SH-SY5Y (cell line): ENCODE results near the gene TMEM184B.

Experiments
- GATA2 ChIP-seq: IDR thresholded peaks from 2 replicates; pipeline ENCODE4 v1.6.1; 2011; ENCODE audit warnings: mild to moderate bottlenecking, low read depth, low read length
- GATA3 ChIP-seq: IDR thresholded peaks from 2 replicates; pipeline ENCODE4 v1.6.1; 2011; ENCODE audit warnings: low read depth, mild to moderate bottlenecking, low read length, moderate library complexity

DNA sequence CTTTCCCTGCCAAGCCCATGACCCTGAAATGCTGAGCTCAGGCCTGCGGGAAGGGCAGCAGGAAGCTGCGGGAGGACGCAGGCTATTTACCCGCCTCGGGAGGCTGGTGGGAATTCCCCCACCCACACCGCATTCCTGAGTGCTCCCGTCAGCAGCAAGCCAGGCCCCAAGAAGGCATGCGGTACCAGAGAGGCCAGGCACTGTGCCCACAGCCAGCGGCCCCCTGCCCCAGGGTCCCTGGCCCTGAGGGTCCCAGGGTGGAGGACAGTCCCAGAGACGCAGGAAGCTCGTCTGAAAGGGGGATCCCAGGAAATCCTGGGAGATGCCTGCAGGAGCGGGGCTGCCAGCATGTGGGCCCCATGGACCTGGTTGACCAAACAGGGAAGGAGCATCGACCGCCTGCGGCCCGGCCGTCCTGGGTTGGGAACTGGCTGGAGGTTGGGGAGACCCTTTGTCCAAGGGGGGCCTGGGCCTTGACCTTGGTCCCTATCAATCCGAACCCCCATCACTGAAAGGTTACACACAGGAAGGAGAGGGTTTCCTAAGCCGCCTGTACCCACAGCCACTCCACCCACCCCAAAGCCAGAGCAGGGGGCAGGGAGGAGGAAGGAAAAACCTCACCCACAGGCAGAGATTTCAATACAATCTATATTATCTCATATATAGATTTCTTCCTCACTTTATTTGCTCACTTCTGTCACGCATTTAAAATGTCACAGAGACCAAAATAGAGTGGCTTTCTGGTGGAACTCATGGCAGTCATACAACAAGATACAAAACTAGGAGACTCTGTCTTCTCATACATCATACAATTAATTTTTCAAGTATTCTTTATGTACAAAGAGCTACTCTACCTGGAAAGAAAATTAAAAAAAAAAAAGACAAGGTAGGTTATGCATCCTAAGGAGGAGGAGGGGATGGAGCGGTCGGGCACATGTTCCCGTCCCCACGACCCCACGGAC, 53.9 kb downstream of the TMEM184B start:
- TF ChIP-seq GATA2 (no peak), GATA3 (no peak)
